Measurements from ENCODE around the gene TOMM70. TPM values are rescaled to one million over a fixed set of nuclear protein-coding genes. Genes with fewer than 3 reads are reported as not detected.

Gene TOMM70
- total and polyA plus RNA-seq, 4 donors: 17.1 to 33.9 (median 24.9) TPM

DNA sequence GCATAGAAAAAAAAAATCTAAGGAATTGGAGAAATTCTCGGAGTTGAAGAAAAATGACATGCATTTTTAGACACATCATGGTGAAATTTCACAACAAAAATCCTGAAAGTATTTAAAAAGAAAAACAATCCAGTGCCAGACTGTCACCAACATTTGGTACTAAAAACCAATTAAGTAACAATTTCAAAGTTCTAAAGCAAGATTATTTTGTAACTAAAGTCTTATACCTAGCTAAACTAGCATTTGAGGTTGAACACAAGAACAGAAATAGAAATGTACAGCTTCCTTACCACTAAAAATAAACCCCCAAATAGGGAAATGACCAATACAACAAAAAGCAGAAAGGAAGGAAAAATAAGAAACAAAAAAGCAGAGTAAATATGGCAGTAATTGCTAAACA is 11.9 kb downstream of the TOMM70 start:
- peaks cover 0 to 2% of the 10 kb centered on the region in 2 donors for H3K36me3 ChIP-seq (ENCODE audit: control insufficient read depth in 1 of 2, insufficient read depth in 2 of 2, low read length in 1 of 2)
- H3K9me3 ChIP-seq (ENCODE audit: control insufficient read depth, low read length): no peaks in the 10 kb centered on the region
- H3K27ac ChIP-seq (ENCODE audit: low read depth in 1 of 2, low read length in 2 of 2): no peak overlapping the region
- DNase-seq: no peak
- peaks cover 0 to 3% of the 10 kb centered on the region in 2 donors for H3K4me1 ChIP-seq (ENCODE audit: control insufficient read depth in 1 of 2, insufficient read depth in 2 of 2, low read length in 2 of 2)
- intact Hi-C loops (cut with DNase I): no loop called here
- 94 to 98% methylated on average over 1 of the region's 1 CpG for WGBS, 2 donors
- no peak for ATAC-seq (ENCODE audit: low FRiP score)
- H3K4me3 ChIP-seq (ENCODE audit: low read length in 2 of 2): no peak overlapping the region
- no peaks in the 10 kb centered on the region for H3K27me3 ChIP-seq (ENCODE audit: control insufficient read depth in 1 of 2, insufficient read depth in 2 of 2, low read length in 1 of 2)

DNA sequence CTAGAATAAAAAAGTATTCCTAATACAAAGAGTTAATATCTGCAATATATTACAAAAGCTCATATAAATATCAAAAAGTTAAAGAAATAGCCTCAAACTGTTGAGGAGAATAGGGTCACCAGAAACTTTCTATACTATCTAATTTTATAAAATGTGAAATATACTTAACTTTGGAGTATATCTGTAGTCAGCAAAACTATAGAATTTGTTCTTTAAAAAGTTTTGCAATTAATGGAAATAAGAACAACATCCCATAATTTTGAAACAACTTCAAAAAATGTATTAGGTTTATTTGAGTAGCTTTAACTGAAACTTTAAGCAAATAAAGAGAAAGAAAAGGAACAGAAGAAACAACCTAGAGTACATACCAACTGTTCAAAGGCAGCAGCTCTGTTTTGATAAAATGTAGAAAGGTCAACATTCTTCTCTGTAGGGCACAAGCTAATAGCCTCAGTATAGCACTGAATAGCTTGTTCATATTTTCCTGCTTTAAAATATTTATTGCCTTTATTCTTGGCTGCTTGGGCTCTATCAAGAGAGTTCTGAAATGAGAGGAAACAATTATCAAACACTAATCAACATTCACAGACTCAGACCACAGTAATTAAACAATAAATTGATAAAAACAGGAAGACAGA is 14.3 kb downstream of the TOMM70 start:
- H3K9me3 ChIP-seq (ENCODE audit: control insufficient read depth, low read length): no peaks in the 10 kb centered on the region
- no peak for ATAC-seq (ENCODE audit: low FRiP score)
- no peak for DNase-seq
- peaks cover 0 to 3% of the 10 kb centered on the region in 2 donors for H3K4me1 ChIP-seq (ENCODE audit: control insufficient read depth in 1 of 2, insufficient read depth in 2 of 2, low read length in 2 of 2)
- no peak overlapping the region for H3K4me3 ChIP-seq (ENCODE audit: low read length in 2 of 2)
- peaks cover 0 to 2% of the 10 kb centered on the region in 2 donors for H3K36me3 ChIP-seq (ENCODE audit: control insufficient read depth in 1 of 2, insufficient read depth in 2 of 2, low read length in 1 of 2)
- intact Hi-C loops (cut with DNase I): no loop called here
- H3K27me3 ChIP-seq (ENCODE audit: control insufficient read depth in 1 of 2, insufficient read depth in 2 of 2, low read length in 1 of 2): no peaks in the 10 kb centered on the region
- no peak overlapping the region for H3K27ac ChIP-seq (ENCODE audit: low read depth in 1 of 2, low read length in 2 of 2)

DNA sequence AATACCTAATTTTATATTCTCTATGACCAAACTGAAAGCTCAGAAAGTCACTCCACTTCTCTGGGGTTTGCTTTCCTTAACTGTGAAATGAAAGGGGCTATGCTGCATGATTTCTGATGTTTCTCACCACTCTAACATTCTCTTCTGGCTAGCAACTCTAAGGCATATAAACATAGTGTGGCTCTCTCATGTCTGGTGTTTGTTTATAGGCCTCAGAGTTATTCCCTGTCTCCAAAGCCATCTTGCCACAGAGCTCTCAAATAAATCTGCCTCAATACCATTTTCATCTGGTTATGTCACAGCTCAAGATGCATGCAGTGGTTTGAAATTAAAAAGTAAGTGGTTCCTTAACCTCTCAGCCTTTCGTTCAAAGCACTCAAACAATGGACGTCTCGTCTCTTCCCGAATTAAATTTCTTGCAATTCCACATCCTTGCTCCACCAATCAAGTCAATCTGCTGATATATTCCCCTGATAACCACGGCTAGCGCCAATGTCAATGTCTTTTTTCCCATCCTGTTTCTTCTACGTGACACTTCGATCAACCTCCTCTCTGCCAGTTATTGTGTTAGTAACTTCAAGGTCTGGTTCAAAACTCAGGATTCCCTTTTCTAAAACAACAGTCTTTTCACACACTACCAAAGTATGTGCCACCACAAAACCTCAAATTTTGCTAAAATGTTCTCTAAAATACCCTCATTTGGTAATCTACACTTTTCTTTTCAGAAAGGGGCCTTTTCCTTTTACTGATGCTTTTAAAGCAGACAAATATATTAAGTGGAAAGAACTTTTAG is 16.0 kb downstream of the TOMM70 start:
- peaks cover 0 to 2% of the 10 kb centered on the region in 2 donors for H3K36me3 ChIP-seq (ENCODE audit: control insufficient read depth in 1 of 2, insufficient read depth in 2 of 2, low read length in 1 of 2)
- WGBS, 2 donors: 67 to 70% methylated on average over 8 of the region's 8 CpGs

DNA sequence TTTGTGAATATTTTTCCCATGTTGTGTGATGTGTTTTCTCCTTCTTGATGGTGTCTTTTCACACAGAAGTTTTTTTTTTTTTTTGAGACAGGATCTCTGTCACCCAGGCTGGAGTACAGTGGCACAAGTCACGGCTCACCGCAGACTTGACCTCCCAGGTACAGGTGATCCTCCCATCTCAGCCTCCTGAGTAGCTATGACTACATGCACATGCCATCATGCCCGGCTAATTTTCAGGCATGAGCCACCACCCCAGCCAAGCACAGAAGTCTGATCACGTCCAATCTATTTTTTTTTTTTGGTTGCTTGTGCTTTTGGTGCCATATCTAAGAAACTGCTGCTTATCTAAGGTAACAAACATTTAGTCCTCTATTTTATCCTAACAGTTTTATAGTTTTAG is 24.6 kb downstream of the TOMM70 start:
- intact Hi-C loops (cut with DNase I): no loop called here
- no peak overlapping the region for H3K4me3 ChIP-seq (ENCODE audit: low read length in 2 of 2)
- WGBS, 2 donors: 86 to 91% methylated on average over 4 of the region's 4 CpGs
- H3K27me3 ChIP-seq (ENCODE audit: control insufficient read depth in 1 of 2, insufficient read depth in 2 of 2, low read length in 1 of 2): no peaks in the 10 kb centered on the region
- ATAC-seq (ENCODE audit: low FRiP score): no peak
- no peaks in the 10 kb centered on the region for H3K9me3 ChIP-seq (ENCODE audit: control insufficient read depth, low read length)
- H3K4me1 ChIP-seq (ENCODE audit: control insufficient read depth in 1 of 2, insufficient read depth in 2 of 2, low read length in 2 of 2): no peaks in the 10 kb centered on the region
- no peak overlapping the region for H3K27ac ChIP-seq (ENCODE audit: low read depth in 1 of 2, low read length in 2 of 2)
- H3K36me3 ChIP-seq (ENCODE audit: control insufficient read depth in 1 of 2, insufficient read depth in 2 of 2, low read length in 1 of 2): peaks cover 2 to 7% of the 10 kb centered on the region in 2 donors
- DNase-seq: no peak

More for the DNA sequence above, 16.0 kb downstream of the TOMM70 start:
- peak overlapping the region in 1 of 2 donors; percentile 10 for H3K27ac ChIP-seq (ENCODE audit: low read depth in 1 of 2, low read length in 2 of 2)
- H3K9me3 ChIP-seq (ENCODE audit: control insufficient read depth, low read length): no peaks in the 10 kb centered on the region
- no peaks in the 10 kb centered on the region for H3K27me3 ChIP-seq (ENCODE audit: control insufficient read depth in 1 of 2, insufficient read depth in 2 of 2, low read length in 1 of 2)
- ATAC-seq (ENCODE audit: low FRiP score) (no peak), DNase-seq (no peak)
- H3K4me1 ChIP-seq (ENCODE audit: control insufficient read depth in 1 of 2, insufficient read depth in 2 of 2, low read length in 2 of 2): peaks cover 0 to 3% of the 10 kb centered on the region in 2 donors
- H3K4me3 ChIP-seq (ENCODE audit: low read length in 2 of 2): no peak overlapping the region
- intact Hi-C loops (cut with DNase I): no loop called here

DNA sequence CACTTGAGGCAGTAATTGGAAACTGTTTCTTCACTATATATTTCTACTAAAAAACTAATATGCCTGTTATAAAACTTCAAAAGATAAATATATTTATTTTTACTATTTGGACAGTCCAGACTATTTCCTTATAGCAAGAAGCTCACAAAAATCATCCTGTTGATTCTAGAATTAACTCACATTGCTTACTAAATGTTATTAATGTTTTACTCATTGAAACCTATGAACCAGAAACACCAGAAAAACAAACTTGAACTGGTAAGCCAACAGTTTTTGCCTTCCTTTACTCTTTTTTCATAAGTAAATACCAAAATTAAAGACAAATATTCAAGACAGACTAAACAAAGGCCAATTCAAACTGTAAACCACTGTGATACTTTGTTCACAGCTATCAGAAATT is 26.4 kb downstream of the TOMM70 start:
- DNase-seq: no peak
- H3K27ac ChIP-seq (ENCODE audit: low read depth in 1 of 2, low read length in 2 of 2): no peak overlapping the region

DNA sequence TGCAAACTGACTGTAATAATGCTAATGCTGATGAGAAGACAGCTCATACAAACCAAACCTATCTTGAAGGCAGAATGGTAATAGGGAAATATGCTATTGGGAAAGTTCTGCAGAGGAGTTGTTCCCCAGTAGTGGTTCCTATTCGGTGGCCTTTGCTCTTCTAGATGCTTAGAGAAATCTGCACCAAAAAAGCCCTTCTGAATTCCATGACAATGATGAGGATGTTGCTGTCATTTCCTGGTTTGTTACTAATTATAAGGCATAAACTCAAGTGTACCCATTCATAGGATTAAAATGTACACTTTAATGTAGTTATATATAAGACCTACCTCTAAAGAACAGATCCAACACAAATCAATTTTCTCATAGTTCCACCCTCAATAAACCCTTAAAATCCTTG is 30.1 kb downstream of the TOMM70 start:
- ATAC-seq (ENCODE audit: low FRiP score): no peak
- peaks cover 0 to 2% of the 10 kb centered on the region in 2 donors for H3K4me1 ChIP-seq (ENCODE audit: control insufficient read depth in 1 of 2, insufficient read depth in 2 of 2, low read length in 2 of 2)
- no peak overlapping the region for H3K4me3 ChIP-seq (ENCODE audit: low read length in 2 of 2)
- intact Hi-C loops (cut with DNase I): no loop called here
- peaks cover 0 to 2% of the 10 kb centered on the region in 2 donors for H3K36me3 ChIP-seq (ENCODE audit: control insufficient read depth in 1 of 2, insufficient read depth in 2 of 2, low read length in 1 of 2)
- no peaks in the 10 kb centered on the region for H3K9me3 ChIP-seq (ENCODE audit: control insufficient read depth, low read length)
- 99 to 100% methylated on average over 1 of the region's 1 CpG for WGBS, 2 donors
- H3K27ac ChIP-seq (ENCODE audit: low read depth in 1 of 2, low read length in 2 of 2): no peak overlapping the region
- no peaks in the 10 kb centered on the region for H3K27me3 ChIP-seq (ENCODE audit: control insufficient read depth in 1 of 2, insufficient read depth in 2 of 2, low read length in 1 of 2)
- no peak for DNase-seq

More for the DNA sequence above, 26.4 kb downstream of the TOMM70 start:
- intact Hi-C loops (cut with DNase I): no loop called here
- Histone ChIP-seq H3K9me3 (ENCODE audit: control insufficient read depth, low read length) (no peaks in the 10 kb centered on the region), H3K4me1 (ENCODE audit: control insufficient read depth in 1 of 2, insufficient read depth in 2 of 2, low read length in 2 of 2) (no peaks in the 10 kb centered on the region), H3K4me3 (ENCODE audit: low read length in 2 of 2) (no peak overlapping the region), H3K27me3 (ENCODE audit: control insufficient read depth in 1 of 2, insufficient read depth in 2 of 2, low read length in 1 of 2) (no peaks in the 10 kb centered on the region), H3K36me3 (ENCODE audit: control insufficient read depth in 1 of 2, insufficient read depth in 2 of 2, low read length in 1 of 2) (peaks cover 2 to 4% of the 10 kb centered on the region in 2 donors)
- ATAC-seq (ENCODE audit: low FRiP score): no peak

DNA sequence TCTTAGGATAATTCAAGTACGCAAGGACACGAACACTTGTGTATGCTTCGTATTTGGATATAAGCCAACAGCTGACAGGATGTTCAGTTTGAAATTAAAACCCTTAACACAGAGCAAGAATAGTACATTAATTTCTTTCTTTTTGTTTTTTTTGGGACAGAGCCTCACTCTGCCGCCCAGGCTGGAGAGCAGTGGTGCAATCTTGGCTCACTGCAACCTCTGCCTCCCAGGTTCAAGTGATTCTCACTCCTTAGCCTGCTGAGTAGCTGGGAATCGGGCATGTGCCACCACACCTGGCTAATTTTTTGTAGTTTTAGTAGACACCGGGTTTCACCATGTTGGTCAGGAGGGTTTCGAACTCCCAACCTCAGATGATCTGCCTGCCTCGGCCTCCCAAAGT is 32.4 kb downstream of the TOMM70 start:
- H3K36me3 ChIP-seq (ENCODE audit: control insufficient read depth in 1 of 2, insufficient read depth in 2 of 2, low read length in 1 of 2): peaks cover 0 to 2% of the 10 kb centered on the region in 2 donors
- 45 to 52% methylated on average over 8 of the region's 8 CpGs for WGBS, 2 donors

DNA sequence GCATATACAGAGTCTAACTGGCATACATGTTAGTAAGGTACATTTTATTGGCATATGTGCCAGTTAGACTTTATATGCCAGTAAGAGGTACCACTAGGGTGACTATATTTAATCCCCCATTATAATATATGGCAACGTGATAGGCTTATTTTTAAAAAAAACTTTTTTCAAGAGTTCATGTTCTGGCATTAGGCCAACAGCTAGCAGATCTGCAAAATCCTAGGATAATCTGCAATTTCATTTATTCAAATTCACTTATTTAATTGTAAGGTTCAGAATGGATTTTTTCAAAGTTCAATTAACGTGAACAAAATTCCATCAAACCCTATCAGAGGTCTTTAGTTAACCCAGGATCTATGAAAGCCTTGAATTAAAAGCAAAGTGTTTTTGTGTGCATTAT is 34.5 kb downstream of the TOMM70 start:
- no peak overlapping the region for H3K4me3 ChIP-seq (ENCODE audit: low read length in 2 of 2)
- intact Hi-C loops (cut with DNase I): no loop called here
- H3K4me1 ChIP-seq (ENCODE audit: control insufficient read depth in 1 of 2, insufficient read depth in 2 of 2, low read length in 2 of 2): peaks cover 0 to 2% of the 10 kb centered on the region in 2 donors
- no peak for ATAC-seq (ENCODE audit: low FRiP score)
- no peak overlapping the region for H3K27ac ChIP-seq (ENCODE audit: low read depth in 1 of 2, low read length in 2 of 2)
- H3K27me3 ChIP-seq (ENCODE audit: control insufficient read depth in 1 of 2, insufficient read depth in 2 of 2, low read length in 1 of 2): no peaks in the 10 kb centered on the region
- 57 to 59% methylated on average over 2 of the region's 2 CpGs for WGBS, 2 donors
- DNase-seq: no peak
- H3K9me3 ChIP-seq (ENCODE audit: control insufficient read depth, low read length): peaks cover 3% of the 10 kb centered on the region
- peaks cover 2 to 3% of the 10 kb centered on the region in 2 donors for H3K36me3 ChIP-seq (ENCODE audit: control insufficient read depth in 1 of 2, insufficient read depth in 2 of 2, low read length in 1 of 2)

More for the DNA sequence above, 32.4 kb downstream of the TOMM70 start:
- peaks cover 0 to 2% of the 10 kb centered on the region in 2 donors for H3K4me1 ChIP-seq (ENCODE audit: control insufficient read depth in 1 of 2, insufficient read depth in 2 of 2, low read length in 2 of 2)
- H3K9me3 ChIP-seq (ENCODE audit: control insufficient read depth, low read length): no peaks in the 10 kb centered on the region
- H3K27ac ChIP-seq (ENCODE audit: low read depth in 1 of 2, low read length in 2 of 2): no peak overlapping the region
- intact Hi-C loops (cut with DNase I): no loop called here
- H3K4me3 ChIP-seq (ENCODE audit: low read length in 2 of 2): no peak overlapping the region
- ATAC-seq (ENCODE audit: low FRiP score) (no peak), DNase-seq (no peak)
- no peaks in the 10 kb centered on the region for H3K27me3 ChIP-seq (ENCODE audit: control insufficient read depth in 1 of 2, insufficient read depth in 2 of 2, low read length in 1 of 2)

DNA sequence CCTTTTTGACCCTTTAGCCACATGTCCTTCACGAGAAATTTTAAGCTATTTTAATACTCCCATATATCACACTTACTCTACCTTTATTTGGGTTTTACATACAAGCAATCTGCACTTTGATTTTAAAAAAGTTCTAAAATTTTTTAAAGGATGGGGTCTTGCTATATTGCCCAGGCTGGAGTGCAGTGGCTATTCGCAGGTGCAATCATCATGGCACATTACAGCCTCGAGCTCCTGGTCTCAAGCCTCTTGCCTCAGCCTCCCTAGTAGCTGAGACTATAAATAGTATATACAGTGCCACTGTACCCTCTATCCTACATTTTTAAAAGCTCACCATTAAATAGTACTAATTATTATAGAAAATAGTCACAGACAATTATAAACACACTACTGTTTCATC is 36.5 kb downstream of the TOMM70 start:
- H3K27me3 ChIP-seq (ENCODE audit: control insufficient read depth in 1 of 2, insufficient read depth in 2 of 2, low read length in 1 of 2): no peaks in the 10 kb centered on the region
- H3K27ac ChIP-seq (ENCODE audit: low read depth in 1 of 2, low read length in 2 of 2): no peak overlapping the region
- ATAC-seq (ENCODE audit: low FRiP score) (no peak), DNase-seq (no peak)
- peaks cover 0 to 2% of the 10 kb centered on the region in 2 donors for H3K4me1 ChIP-seq (ENCODE audit: control insufficient read depth in 1 of 2, insufficient read depth in 2 of 2, low read length in 2 of 2)
- peaks cover 2 to 3% of the 10 kb centered on the region in 2 donors for H3K36me3 ChIP-seq (ENCODE audit: control insufficient read depth in 1 of 2, insufficient read depth in 2 of 2, low read length in 1 of 2)
- H3K4me3 ChIP-seq (ENCODE audit: low read length in 2 of 2): no peak overlapping the region
- WGBS, 2 donors: 76 to 82% methylated on average over 3 of the region's 3 CpGs
- intact Hi-C loops (cut with DNase I): no loop called here
- peaks cover 3% of the 10 kb centered on the region for H3K9me3 ChIP-seq (ENCODE audit: control insufficient read depth, low read length)

Data from aorta (tissue), 5 donors.